ENCODE results near the gene DRC7.

GRCh38 chr16:57704905-57705852 is 10.6 kb downstream of the DRC7 start:
- no peak for TF ChIP-seq CTCF (conservative IDR thresholded peaks at IDR 0.05)
- TF ChIP-seq ZFX (IDR thresholded peaks at IDR 0.05): no peak

Measured in C4-2B (cell line).